ENCODE data around the gene VOPP1.

- TF ChIP-seq SP1 (CRISPR knock-in tag; conservative IDR thresholded peaks at IDR 0.05): no peak
- TF ChIP-seq CREM (CRISPR knock-in tag; IDR thresholded peaks at IDR 0.05): no peak
- TF ChIP-seq ZNF138 (CRISPR knock-in tag; conservative IDR thresholded peaks at IDR 0.05): no peak
- TF ChIP-seq, protein P1, sequence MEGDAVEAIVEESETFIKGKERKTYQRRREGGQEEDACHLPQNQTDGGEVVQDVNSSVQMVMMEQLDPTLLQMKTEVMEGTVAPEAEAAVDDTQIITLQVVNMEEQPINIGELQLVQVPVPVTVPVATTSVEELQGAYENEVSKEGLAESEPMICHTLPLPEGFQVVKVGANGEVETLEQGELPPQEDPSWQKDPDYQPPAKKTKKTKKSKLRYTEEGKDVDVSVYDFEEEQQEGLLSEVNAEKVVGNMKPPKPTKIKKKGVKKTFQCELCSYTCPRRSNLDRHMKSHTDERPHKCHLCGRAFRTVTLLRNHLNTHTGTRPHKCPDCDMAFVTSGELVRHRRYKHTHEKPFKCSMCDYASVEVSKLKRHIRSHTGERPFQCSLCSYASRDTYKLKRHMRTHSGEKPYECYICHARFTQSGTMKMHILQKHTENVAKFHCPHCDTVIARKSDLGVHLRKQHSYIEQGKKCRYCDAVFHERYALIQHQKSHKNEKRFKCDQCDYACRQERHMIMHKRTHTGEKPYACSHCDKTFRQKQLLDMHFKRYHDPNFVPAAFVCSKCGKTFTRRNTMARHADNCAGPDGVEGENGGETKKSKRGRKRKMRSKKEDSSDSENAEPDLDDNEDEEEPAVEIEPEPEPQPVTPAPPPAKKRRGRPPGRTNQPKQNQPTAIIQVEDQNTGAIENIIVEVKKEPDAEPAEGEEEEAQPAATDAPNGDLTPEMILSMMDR (IDR thresholded peaks at IDR 0.05): no peak
Observed at GRCh38 chr7:55521512-55521911, 50.8 kb downstream of the VOPP1 start.

All from WTC11 (cell line).